ENCODE data around the gene RBM12. TPM values are rescaled to one million over a fixed set of nuclear protein-coding genes. Genes with fewer than 3 reads are reported as not detected.

Gene RBM12
- total and polyA plus RNA-seq, 2 experiments from 2014 or later: 29.1 to 43.3 TPM

DNA sequence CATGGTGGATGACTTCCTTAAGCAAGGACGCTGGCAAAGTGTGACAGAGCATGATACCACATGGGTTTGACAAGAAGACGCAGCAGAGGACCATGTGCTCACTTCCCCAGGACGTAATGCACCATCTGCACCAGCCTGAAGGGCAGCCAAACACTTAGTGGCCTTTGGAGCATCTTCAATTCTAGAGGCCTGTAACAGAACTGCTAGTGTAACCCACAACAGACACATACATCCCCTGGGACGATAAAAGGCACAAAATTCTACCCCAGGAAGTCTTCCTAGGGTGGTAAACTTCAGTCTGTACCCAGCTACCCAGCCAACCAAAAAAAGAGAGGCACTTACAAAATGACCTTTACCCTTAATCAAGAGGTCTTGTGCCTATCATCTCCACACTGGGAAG lies 9.2 kb upstream of the RBM12 start:
- no peak for DNase-seq (ENCODE audit: low read depth in 1 of 2, low spot score in 1 of 2)
- Histone ChIP-seq H3K4me1 (ENCODE audit: low read depth) (no peaks in the 10 kb centered on the region), H3K27me3 (no peaks in the 10 kb centered on the region), H3K27ac (no peak overlapping the region), H3K4me3 (no peak overlapping the region), H3K36me3 (peaks cover 12% of the 10 kb centered on the region), H3K9me3 (ENCODE audit: low read depth) (no peaks in the 10 kb centered on the region)
- TF ChIP-seq, protein P1, sequence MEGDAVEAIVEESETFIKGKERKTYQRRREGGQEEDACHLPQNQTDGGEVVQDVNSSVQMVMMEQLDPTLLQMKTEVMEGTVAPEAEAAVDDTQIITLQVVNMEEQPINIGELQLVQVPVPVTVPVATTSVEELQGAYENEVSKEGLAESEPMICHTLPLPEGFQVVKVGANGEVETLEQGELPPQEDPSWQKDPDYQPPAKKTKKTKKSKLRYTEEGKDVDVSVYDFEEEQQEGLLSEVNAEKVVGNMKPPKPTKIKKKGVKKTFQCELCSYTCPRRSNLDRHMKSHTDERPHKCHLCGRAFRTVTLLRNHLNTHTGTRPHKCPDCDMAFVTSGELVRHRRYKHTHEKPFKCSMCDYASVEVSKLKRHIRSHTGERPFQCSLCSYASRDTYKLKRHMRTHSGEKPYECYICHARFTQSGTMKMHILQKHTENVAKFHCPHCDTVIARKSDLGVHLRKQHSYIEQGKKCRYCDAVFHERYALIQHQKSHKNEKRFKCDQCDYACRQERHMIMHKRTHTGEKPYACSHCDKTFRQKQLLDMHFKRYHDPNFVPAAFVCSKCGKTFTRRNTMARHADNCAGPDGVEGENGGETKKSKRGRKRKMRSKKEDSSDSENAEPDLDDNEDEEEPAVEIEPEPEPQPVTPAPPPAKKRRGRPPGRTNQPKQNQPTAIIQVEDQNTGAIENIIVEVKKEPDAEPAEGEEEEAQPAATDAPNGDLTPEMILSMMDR (IDR thresholded peaks at IDR 0.05; ENCODE audit: low read depth, low read length): no peak

DNA sequence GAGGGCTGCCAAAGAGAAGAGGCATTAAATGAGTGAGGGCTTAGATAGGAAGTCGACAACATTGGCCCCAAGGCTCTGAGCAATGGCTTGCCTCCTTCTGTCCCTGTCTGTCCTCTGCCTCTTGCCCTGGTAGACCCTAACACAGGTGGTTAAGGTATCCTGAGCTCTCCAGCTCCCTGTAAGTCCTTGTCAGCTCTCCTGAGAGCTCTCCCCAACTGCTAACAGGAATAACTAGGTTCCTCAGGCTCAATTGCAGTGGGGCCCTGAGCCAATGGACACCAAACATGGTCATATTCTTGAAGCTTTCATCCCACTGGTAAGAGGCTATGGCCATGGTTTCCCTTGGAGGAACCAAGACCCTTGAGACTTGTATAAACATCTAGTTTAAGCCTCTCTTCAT lies 5.0 kb upstream of the RBM12 start:
- Histone ChIP-seq H3K27ac (no peak overlapping the region), H3K4me1 (ENCODE audit: low read depth) (no peaks in the 10 kb centered on the region), H3K4me3 (no peak overlapping the region), H3K36me3 (peaks cover 12% of the 10 kb centered on the region), H3K9me3 (ENCODE audit: low read depth) (no peaks in the 10 kb centered on the region), H3K27me3 (no peaks in the 10 kb centered on the region)
- DNase-seq (ENCODE audit: low read depth in 1 of 2, low spot score in 1 of 2): no peak
- TF ChIP-seq, protein P1 (IDR thresholded peaks at IDR 0.05; ENCODE audit: low read depth, low read length): no peak

DNA sequence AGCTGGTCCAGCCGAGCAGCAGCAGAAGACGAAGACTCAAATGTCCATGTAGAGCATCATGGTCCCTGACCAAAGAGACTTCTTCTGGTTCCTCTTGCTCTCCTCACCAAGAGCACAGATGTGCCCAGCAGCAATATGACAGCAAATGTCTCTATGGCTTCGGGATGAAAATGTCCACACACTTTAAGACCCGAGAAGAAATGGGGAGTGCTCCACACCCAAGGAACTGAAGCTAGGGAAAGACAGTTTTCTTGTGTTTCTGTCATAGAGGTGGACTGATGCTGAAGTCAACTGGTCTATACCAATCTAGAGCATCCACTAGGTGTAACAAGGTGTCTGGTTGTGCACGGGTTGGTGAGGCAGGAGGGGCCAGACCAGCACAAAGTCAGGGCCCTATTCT lies 4.5 kb upstream of the RBM12 start:
- TF ChIP-seq, protein P1 (IDR thresholded peaks at IDR 0.05; ENCODE audit: low read depth, low read length): no peak
- Histone ChIP-seq H3K9me3 (ENCODE audit: low read depth) (no peaks in the 10 kb centered on the region), H3K4me3 (no peak overlapping the region), H3K36me3 (peaks cover 12% of the 10 kb centered on the region), H3K27ac (no peak overlapping the region), H3K4me1 (ENCODE audit: low read depth) (no peaks in the 10 kb centered on the region), H3K27me3 (no peaks in the 10 kb centered on the region)
- no peak for DNase-seq (ENCODE audit: low read depth in 1 of 2, low spot score in 1 of 2)

DNA sequence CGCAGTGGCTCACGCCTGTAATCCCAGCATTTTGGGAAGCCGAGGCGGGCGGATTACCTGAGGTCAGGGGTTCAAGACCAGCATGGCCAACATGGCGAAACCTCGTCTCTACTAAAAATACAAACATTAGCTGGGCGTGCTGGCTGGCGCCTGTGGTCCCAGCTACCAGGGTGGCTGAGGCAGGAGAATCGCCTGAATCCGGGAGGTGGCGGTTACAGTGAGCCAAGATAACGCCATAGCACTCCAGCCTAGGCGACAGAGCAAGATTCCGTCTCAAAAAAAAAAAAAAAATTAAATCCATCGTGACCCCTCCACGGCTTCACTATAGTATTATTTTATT lies 1.2 kb upstream of the RBM12 start:
- no peak for DNase-seq (ENCODE audit: low read depth in 1 of 2, low spot score in 1 of 2)
- H3K36me3 ChIP-seq: peaks cover 6% of the 10 kb centered on the region
- peaks cover 22% of the 10 kb centered on the region for H3K4me1 ChIP-seq (ENCODE audit: low read depth)
- H3K9me3 ChIP-seq (ENCODE audit: low read depth): no peaks in the 10 kb centered on the region
- TF ChIP-seq, protein P1 (IDR thresholded peaks at IDR 0.05; ENCODE audit: low read depth, low read length): no peak
- H3K27me3 ChIP-seq: no peaks in the 10 kb centered on the region
- no peak overlapping the region for H3K27ac ChIP-seq
- no peak overlapping the region for H3K4me3 ChIP-seq

DNA sequence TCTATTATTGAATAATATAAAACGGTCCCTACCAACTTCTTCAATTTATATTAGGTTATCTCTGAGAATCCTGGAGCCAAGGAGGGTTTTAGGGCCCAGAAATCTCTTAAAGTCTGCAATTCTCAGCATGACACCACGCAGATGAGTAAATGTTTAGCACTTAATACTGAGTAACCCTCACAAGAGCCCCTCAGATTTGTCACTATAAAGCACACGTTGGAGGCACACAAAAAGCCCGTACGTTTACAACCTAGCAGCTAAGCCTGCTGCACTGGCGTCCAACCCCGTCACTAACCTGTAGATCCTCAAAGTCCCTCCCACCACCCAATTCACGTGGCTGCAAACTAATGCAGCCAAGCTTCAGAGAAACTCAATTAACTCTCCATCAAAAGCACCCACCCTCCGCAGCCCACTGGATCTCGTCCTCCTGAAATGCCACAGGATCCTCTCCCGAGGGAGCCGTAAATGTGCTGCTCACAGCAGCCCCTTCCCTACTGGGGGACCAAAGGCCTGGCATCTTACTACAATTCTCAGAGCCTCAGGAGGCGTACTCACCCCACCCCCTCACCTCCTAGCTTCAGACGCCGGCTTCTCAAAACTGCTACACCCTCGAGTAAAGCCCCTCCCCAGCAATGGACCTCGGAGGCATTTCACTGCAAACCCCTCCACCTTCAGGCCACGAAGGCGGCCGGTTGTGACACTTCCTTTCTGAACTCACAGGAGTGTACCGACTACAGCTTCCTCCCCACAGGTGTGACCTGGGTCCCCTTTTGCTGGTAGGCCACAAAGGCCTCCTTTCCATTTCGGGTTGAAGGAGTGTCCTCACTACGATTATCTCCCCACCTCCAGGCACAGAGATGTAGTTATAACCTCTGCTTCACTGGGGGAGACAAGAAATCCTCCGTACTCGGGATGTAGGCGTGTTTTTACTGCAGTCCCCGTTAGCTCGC lies 909 bp downstream of the RBM12 start:
- TF ChIP-seq, protein P1 (IDR thresholded peaks at IDR 0.05; ENCODE audit: low read depth, low read length): no peak
- Histone ChIP-seq H3K27ac (peak overlapping the region; percentile 98), H3K27me3 (no peaks in the 10 kb centered on the region), H3K4me1 (ENCODE audit: low read depth) (peaks cover 30% of the 10 kb centered on the region), H3K4me3 (peak overlapping the region; percentile 50), H3K36me3 (no peaks in the 10 kb centered on the region), H3K9me3 (ENCODE audit: low read depth) (no peaks in the 10 kb centered on the region)
- DNase-seq (ENCODE audit: low read depth in 1 of 2, low spot score in 1 of 2): peak; percentile 41 to 67

Data from cardiac muscle cell (in vitro differentiated cells and primary cell).